Muscle of back (tissue), 11 donors: ENCODE results near the gene KANSL3. TPM values are rescaled to one million over a fixed set of nuclear protein-coding genes. Genes with fewer than 3 reads are reported as not detected.
A peak's percentile ranks its signal among the peaks of the same experiment; 100 is the strongest.

Experiments used
- DNase-seq, 3 donors: peaks; one replicate each; pipeline versions ENCODE4 v3.0.0 to v3.0.0-alpha.2; 2013
- polyA plus RNA-seq, 10 donors: library from polyadenylated mRNA; unstranded; fragments of 120-200 nt; gene quantifications; one replicate each; pipeline ENCODE4 v1.2.1, GENCODE V29; 2013; ENCODE audit not compliant: insufficient read length in 10 of 10

Gene KANSL3
- polyA plus RNA-seq, 10 donors, result 23.7 to 38.7 (median 30.8) TPM

DNA sequence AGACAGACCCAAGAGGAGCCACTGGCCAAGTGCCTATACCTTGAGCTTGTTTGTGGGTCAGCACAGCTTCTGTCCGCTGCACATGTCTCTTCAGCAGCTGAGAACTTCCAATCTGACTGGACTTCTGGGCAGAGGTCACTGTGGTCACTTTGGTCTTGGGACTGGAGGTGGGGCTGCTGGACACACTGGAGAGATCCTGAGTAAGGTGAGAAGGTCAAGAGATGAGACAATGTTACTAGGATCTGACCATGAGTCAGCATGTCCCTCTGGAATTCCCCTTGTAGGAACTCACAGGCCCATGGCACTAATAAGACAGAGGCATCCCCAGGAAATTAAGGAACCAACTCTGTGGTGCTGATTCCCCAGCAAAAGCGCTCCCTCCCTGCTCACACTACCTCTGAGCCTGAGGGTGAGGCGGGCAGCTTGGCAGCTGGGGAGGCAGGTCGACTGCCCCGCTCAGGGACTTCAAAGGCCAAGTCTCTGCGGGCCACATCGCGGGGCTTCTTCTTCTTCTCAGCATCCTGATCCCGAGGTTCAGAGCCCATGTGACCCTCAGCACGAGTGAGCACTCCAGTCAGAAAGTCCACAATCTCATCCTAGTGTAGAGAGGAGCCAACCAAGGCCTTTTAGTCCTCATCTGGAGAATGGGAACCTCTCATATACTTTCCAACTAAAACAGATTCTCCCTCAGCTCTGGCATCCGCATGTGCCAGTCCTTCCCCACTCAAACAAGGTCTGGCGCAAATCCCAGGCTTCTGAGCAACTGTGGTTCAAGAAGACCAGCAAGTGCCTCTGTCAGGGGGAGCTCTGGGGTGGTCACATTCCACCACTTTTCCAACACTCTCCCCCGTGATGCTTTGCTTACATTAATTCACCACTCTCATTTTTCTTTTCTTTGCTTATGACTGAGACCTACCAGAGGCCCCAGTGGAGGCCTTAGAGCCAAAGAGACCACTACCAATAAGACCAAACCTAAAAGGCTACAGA, 29.4 kb downstream of the KANSL3 start:
- DNase-seq, result no peak

DNA sequence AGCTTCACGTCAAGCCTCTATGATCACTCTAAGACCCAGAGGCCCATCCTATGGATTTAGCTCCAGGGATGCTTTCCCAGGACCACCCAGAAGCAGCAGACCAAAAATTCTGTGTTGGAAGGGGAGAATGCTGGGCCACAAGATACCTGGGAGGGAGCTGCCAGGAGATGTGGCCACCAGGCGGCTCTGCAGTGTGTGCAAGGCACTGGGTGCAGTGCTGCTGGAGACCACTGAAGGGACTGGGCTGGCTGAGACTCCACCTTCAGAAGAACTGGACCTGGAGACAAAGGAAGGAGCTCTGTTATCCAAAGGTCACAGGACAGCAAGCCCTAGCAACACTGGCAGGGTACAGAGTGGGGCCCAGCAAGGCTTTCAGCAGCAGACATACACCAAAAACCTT, 34.0 kb downstream of the KANSL3 start:
- DNase-seq, result no peak

DNA sequence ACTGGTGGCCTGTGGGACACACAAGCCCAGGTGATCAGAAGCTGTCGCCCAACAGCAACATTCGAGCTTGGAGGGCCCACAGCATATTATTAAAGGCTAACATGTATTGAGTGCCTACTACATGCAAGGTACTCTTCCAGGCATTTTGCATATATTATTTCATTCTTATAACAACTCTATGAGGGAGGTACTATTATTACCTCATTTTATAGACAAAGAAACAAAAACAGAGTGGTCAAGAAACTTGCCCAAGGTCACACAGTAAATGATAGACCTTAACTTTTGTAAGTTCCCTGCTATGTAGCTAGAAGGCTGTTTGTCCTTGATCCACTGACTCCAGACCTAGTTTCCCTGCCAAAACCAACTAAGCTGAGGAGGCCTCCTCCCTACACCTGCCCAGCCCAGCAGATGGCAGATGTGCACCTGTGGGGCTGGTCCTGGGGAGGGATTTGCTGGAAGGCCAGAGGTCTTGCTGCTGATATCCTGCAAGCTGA, 35.7 kb downstream of the KANSL3 start:
- DNase-seq, result no peak

DNA sequence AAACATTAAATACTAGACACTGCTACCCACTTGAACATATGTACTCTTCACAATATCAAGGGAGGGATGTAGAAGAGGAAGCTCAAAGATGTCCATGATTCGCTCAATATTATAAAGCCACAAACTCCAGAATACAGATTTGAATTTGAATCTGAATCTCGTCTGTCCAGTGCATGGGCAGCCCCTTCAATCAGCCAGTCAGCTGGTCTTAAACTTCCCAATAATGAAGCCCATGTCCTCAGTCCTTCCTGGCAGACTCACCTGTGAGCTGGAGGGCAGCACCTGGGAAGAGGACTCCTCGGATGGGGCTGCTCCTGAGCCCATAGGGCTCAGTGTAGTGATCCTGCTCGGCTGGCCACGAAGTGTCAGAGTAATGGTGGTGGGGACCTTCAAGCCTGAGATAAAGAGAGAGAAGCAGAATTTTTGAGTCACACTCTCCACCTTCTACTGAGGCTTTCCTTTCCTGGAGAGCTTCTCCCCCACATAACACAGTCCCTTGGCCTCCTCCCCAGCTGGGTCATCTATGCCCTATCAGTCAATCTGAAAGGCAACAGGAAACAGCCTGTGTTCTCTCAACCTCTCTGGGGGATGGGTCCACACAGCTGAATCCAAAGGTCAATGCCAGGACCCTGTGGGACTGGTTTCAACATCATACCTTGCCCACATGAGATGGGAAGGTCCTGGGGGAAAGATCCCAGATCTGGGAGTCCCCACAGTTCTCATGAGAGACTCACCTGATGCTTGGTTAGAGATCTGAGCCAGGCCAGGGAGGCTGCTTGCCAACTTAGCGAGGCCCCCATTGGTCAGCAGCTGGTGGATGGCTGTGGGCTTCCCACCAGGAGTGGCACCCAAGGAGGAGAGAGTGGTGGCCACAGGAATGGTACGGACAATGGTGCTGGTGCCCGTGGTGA, 36.5 kb downstream of the KANSL3 start:
- DNase-seq, result no peak

DNA sequence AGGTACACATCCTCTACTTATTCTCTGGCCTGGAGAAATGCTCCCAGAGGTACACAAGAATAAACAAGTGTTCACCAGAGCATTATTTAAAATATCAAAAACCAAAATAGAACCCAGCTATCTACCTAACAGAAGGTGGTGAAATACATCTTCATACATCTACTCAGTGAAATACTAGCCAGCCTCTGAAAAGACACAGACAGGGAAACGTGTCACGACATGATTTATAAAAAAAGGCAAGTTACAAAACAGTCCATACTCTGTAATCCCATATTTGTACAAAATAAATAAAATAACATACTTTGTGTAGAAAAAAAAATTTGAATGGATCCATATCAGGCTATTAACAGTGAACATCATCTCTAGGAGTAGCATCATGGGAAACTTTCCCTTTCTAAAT, 38.2 kb downstream of the KANSL3 start:
- no peak for DNase-seq

DNA sequence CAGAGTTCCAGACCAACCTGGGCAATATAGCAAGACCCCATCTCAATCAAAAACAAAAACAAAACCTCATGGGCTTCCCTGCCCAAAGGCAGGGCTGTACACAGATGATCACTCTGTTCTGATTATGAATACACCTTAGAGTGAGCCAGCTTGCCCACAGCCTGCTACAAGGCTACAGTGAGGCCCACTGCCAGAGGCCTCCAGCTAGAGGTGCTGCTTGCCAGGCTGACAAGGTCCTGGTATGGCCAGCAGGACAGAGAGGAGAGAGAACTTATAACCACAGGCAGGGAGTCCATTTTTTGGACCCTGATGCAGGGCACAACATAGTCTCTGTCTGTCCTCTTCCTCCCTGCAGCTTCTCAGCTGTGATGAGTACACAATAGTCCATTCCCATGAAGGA, 41.5 kb downstream of the KANSL3 start:
- no peak for DNase-seq

DNA sequence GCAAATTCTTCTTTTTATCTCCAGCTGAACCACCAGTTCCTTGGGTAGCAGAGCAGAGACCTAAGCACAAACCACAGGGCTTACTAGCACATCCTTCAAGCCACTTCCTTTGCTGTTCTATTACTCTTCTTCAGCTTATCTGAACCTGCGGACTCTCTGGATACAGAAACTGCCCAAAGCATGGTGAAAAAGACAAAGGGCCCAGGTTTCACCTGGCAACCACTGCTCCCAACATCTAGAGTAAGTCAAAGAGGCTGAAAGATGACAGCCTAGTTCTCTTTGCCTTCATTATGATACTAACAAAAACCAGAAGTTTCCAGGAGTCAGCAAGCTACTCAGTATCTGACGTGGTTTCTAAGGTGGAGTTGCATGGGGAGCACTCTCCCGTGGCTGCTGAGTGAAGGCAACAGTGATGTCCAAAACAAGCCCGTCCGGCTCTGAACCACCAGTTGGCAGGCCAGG, 43.4 kb downstream of the KANSL3 start:
- no peak for DNase-seq

DNA sequence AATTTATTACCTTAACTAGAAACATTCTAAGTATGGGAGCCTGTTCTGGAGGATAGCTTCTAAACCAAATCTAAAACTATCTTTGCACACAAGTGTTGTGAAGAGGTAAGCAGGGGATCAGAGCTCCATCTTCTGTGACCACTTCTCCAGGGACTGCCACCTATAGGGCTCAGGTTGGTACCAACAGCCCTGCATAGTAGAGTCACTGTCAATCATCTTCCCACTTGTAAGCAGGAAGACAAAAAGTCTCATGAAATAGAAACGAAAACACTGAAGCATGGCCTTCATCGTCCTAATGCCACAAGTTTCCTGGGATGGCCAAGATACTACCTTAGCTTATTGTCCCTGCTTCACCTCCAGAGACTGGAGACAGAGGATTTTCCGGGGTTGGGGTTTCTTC, 43.8 kb downstream of the KANSL3 start:
- DNase-seq, result no peak

DNA sequence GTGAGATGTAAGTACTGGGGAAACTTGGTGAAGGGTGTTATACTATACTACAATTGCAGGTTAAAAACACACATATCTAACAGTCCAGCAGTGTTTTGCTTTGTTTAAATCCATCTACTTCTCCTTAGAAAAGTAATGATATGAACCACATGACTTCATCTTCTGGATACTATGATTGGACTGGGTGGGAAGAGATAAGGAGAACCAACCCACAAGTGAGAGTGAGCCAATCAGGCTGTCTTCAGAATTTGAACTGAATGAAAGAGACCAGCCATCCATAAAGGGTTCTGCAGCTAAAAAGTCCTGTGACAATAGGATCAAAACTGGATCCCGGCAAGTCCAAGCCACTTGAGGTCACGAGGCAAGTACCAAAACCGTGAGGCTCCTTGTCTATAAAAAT, 46.6 kb downstream of the KANSL3 start:
- DNase-seq, result no peak

DNA sequence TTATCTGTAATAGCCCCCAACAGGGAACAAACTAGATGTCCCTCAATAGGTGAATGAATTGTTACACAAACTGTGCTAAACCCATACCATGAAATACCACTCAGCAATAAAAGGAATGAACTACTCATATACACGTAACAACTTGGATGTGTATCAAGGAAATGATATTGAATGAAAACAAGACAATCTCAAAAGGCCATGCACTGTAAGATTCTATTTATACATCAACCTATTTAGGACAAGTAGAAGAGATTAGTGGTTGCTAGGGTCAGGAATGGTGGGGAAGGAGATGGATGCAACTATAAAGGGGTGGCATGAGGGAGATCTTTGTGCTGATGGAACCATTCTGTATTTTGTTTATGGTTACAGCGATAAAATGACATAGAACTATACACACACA, 47.1 kb downstream of the KANSL3 start:
- DNase-seq, result no peak

DNA sequence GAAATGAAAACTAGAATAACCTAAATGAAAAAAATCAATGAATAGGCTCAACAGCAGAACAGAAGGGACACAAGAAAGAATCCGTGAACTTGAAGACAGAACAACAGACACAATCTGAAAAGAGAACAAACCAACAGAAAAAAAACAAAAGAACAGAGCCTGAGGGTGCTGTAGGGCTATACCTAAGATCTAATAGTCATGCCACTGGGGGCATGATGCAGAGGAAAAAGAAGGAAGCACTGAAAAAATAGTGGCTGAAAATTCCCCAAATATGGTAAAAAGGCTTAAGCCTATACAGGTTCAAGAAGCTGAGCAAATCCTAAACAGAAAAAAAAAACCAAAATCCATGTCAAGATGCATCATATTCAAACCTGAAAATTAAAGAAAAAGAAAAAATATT, 50.3 kb downstream of the KANSL3 start:
- no peak for DNase-seq

DNA sequence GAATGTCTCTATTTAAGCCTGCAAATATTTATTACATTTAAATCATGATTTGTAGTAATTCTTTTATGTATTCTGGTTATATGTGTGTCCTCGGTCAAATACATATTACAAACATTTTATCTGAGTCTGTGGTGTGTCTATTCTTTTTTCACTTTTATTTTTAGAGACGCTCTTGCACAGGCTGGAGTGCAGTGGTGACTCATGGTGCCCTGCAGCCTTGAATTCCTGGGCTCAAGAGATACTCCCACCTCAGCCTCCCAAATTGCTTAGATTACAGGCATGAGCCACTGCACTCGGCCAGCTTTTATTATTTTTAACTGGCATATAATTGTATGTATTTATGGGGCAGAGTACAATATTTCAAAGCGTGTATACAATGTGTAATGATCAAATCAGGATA, 54.1 kb downstream of the KANSL3 start:
- no peak for DNase-seq

DNA sequence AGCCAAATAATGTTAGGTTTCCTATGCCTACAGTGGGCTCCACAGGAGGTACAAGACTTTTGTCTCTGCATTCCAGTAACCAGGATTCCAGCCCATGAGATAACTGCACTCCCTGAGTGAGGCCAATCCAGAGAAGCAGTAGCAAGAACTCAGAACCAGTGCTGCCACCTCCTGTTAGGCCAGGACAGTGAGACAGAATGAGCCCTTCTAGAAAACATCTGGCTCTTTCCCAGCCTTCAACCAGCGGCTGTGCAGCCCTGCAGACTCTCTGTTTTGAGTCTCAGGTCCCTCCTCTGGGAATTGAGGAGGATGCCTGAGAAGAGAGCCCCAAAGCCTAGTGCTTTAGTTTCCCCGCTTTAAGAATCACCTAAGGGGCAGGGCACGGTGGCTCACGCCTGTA, 57.3 kb downstream of the KANSL3 start:
- DNase-seq, result peak in 1 of 3 donors; percentile 12

DNA sequence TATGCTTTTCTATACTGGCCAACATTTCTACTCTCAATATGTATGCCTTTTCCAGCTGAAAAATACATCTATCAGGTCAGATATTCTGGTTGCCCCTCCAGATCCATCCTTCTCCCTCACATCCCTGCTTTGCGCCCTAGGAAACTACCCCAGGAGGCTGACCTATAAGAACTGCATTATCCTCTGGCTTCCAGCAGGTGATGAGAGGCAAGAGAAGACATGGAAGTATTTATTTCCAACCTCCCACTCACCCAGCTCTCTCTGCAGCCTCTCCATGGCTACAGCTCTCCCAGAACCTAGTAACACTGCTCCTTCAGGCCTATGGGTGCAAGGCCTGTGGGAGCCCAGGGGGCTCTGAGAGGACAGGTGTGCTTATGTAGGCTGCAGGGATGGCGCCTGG, 58.7 kb downstream of the KANSL3 start:
- no peak for DNase-seq

DNA sequence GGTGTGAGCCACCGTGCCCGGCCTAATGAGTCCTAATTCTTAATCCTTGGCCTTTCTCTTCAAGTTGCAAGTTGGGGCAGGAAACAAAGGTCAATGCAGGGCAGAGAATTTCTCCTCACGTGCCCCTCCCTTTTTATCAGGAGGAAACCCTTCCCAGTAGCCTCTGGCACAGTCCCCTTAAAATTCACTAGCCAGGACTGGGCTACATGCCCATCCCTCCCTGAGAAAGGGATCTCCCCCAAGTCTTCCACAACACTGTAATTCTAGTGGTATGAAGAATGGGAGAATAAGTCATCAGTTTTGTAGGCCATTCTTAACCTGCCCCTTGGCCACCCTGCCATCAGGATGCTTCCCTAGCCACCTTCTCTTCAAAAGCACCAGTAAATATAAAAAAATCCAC, 59.4 kb downstream of the KANSL3 start:
- DNase-seq, result no peak

DNA sequence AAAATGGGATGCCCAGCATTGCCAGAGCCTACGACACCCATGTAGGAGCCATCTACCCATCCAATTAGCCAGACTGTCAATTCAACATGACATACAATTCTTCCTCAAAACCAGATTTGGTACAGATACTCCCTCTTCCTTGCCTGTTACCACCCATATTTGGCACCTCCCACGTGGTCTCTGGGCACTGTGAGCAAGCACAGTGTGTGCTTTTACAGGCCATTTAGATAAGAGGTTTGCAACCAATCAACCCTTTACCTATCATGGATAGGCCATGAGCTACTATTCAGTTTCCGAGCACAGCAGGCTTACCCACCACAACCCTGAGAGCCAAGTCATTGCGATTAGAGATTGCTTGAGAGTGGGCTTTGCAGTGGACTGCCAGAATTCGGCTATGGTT, 60.6 kb downstream of the KANSL3 start:
- no peak for DNase-seq

DNA sequence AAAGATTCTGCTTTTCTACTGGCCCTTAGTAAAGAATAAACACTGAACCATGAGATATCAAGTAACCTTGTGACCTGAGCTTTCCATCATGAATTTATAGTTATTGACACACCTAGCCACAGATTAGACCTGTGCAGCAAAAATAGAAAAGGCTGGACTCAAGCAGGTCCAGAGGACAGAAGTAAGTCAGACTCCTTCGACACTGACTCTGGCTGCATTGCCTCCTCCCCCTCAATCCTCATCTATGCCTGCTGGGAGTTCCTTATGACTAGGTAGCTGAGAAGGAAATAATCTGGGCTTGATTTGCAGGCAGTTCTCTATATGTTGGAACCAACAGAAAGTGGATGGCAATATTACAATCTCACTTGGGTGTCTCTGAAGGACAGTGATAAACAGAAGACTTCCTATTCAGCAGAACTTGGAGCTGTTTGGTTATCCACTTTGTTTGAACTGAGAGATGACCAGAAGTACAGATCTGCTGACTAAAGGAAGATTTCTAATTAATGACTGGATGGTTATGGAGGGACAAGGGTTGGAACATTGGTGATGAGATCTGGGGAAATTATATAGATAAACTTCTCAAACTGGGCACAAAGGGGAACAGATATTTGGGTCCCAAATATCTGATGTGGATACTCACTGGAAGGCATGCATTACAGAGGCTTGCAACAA, 62.2 kb downstream of the KANSL3 start:
- no peak for DNase-seq

DNA sequence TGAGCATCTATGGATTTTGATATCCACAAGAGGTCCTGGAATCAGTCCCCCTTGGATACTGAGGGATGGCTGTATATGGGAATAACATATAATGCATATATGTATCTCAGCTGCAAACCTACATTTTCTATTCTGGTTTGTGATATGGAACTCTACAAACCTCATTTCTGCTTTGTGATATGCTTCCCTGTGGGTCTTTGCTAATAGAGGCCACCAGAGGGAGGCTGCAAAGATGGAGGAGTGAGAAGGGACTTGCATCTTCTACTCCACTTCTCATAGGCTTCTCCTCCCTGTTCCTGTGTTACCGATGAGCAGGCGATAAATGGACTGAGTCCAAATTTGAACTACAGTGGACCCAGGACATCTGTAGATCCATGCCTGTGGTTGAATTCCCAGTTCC, 63.7 kb downstream of the KANSL3 start:
- no peak for DNase-seq

DNA sequence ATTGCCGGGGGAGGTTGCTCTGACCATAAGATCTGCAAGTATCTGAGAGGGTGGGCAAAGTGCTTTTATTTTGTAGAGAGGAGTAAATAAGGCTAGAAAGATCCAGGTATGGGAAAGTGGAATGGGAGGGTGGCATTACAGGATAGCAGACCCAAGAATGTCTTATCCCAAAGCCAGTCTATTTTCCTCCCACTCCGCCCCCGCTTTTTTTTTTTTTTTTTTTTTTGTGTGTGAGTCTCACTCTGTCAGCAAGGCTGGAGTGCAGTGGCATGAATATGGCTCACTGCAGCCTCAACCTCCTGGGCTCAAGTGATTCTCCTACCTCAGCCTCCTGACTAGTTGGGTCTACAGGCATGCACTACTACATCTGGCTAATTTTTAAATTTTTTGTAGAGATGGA, 70.0 kb downstream of the KANSL3 start:
- DNase-seq, result no peak

DNA sequence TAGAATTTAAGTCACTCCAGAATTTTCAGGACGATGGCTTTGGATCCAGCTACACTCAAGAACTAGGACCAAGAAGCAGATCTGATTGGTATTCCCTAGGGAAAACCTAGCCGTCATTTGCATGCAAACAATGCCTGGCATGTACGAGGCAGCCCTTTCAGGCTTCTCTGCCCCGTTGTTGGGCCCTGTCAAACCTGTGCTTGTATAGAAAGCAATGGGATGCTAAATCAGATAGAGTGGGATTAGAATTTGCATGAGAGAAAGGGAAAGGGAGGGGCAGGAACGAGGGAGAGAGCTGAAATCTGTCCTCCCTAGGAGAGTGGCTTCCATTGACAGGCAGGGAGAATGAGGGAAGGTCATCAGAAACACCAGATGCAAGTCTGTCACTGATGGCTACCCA, 73.0 kb downstream of the KANSL3 start:
- no peak for DNase-seq

DNA sequence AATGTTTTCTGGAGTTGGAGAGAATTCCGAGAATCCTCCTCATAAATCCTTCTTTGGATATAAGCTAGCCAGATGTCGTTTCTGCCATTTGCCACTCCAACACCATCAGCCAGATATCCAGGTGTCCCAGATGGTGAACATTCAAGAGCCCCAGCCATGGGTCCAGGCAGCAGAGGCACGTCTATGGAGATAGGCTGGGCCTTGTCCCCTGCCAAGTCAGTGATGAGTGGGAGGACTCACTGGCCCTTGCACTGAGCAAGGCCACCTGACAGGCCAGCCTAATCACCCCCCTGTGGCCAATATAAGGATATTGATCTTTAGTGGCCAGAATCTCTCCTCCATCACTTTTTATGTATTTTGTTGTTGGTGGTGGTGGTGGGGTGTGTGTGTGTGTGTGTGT, 73.5 kb downstream of the KANSL3 start:
- DNase-seq, result no peak

DNA sequence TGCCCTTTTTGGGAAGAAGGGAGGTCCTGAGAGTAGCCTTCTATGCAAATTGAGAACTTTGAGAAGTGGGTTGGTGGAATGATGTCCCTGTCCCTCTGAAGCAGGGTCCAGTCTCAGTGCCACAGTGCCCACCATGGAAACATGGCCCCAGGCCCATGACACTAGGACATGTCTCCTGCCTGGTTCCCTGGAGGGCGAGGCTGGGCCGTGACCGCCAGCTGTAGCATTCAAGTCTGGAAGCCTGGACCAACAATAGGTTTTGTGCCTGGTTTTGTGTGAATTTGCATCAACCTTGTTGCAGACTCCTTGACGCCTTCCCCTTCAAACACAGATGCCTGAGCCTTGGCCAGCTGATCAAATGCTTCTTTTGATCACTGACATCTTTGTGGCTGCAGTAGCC, 74.1 kb downstream of the KANSL3 start:
- DNase-seq, result no peak
